GM12801 (cell line): ENCODE data around the gene ANKRD34C.

Source experiments
- TF ChIP-seq, protein P1 (sequence below): IDR thresholded peaks from one replicate; pipeline ENCODE4 v1.5.1; 2011; ENCODE audit warnings: control low read depth; ENCODE audit not compliant: insufficient read length; ENCODE audit errors: extremely low read depth

Gene ANKRD34C

DNA sequence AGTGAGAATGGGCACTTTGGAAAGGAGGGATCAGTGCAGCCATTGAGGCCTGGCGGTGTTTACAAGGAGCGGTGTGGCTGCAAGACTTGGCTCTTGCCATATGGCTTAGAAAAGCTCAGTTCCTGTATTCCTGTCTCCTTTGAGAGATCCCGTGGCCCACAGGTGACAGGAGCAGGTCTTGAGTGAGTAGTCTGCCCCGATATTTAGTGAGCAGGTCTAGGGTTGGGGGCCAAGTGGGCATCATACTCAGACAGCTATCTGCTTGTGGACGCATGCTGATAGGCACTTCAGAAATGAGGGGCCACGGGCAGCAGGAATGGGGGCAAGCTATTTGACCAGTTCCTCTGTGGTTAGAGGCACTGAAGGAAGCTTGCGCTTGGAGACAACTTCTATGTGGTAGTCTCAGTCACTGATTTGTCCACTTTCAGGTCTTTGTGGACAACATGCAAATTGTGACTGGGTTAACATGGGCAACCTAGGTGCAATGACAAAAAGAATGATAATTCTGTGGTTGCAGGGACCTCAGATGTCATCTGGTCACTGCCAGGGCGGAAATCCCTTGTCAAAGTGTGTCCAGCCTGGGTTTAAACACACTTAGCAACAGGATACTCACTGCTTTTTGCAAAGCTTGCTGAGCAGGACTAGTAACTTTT is 29.5 kb downstream of the ANKRD34C start:
- TF ChIP-seq, protein P1, sequence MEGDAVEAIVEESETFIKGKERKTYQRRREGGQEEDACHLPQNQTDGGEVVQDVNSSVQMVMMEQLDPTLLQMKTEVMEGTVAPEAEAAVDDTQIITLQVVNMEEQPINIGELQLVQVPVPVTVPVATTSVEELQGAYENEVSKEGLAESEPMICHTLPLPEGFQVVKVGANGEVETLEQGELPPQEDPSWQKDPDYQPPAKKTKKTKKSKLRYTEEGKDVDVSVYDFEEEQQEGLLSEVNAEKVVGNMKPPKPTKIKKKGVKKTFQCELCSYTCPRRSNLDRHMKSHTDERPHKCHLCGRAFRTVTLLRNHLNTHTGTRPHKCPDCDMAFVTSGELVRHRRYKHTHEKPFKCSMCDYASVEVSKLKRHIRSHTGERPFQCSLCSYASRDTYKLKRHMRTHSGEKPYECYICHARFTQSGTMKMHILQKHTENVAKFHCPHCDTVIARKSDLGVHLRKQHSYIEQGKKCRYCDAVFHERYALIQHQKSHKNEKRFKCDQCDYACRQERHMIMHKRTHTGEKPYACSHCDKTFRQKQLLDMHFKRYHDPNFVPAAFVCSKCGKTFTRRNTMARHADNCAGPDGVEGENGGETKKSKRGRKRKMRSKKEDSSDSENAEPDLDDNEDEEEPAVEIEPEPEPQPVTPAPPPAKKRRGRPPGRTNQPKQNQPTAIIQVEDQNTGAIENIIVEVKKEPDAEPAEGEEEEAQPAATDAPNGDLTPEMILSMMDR, result no peak

DNA sequence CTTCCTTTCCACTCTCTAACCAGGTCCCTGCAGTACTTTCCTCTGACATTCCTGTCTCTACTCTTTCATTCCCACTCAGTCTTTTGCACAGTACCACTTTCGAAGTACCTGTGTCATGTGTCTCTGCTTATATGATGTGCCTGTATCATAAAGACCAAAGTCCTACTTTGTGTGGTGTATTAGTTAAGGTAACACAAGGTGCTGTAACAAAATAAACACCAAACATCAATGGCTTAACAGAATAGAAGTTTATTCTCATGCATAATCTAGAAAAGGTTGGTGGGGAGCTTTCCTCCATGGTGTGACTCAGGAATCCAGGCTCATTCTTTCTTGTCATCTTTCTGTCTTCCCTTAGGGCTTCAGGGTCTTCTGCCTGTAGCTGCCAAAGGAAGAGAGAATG is 31.7 kb downstream of the ANKRD34C start:
- TF ChIP-seq, protein P1, result no peak

DNA sequence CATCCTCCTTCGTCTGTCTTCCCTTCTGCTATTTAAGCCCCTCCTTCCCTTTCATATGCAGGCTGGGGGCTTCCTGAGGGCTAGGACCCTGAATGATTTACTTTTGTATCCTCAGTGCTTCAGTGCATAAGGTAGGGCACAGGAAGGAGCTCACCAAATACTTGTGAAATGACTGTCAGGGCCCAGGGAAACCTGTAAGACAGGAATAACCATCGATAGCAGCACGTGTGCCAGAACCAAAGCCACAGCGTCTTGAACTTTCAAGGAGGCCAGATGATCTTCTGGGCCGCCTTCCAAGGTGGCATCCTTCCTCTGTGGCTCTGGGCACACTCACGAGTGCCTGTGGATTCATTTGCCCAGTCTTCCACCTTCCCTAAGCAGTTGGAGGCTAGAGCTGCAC is 32.3 kb downstream of the ANKRD34C start:
- TF ChIP-seq, protein P1, result no peak

DNA sequence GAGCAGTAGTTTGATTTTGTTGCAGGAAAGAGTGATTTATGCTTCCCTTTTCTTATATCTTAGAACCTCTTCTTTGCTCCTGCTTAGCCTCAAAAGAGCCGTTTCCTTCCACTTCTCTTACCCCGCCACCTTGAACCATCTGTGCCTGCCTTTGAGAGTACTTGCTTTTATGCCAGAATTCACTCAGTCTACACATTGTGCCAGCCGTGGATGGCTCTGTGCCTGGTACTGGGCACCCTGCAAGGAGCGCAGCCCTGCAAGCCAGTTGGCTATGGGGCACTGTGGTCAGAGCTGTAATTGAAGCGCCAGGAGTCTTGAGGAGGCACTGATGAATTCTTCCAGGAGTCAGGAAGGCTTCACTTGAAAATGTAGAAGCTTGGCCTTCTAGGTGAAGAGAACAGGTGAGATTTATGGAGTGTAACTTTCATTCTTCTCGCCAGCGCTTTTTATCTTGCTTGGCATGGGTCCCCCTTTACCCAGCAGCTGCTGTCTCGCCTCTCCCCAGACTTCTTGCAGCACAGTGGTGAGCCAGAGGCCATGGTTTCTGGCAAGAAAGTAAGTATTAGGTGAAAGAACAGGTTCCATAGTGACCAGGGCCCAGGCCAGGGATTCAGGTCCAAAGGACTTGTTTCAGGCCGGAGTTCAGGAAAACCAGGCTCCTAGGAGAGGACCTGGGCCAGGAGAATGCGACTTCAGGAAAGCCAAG is 33.3 kb downstream of the ANKRD34C start:
- TF ChIP-seq, protein P1, result no peak

DNA sequence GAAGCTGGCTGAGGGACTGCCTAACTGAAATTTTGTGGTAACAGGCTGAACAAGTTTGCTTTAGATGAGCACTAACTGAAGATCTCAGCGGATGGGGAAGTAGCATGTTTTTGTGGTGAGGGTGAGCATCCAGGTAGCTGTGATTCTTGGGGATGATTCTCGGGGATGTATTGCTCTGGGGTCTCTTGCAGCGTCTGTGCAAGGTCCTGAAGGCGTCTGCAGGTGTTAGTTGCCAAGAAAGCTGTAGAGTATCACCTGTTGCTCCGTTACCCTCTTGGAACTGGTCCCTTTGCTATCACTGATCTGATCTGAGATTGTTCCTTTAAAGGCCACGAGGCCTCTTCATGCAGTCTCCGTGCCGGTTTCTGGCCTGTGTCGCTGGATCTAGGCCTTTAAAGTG is 34.3 kb downstream of the ANKRD34C start:
- TF ChIP-seq, protein P1, result no peak

DNA sequence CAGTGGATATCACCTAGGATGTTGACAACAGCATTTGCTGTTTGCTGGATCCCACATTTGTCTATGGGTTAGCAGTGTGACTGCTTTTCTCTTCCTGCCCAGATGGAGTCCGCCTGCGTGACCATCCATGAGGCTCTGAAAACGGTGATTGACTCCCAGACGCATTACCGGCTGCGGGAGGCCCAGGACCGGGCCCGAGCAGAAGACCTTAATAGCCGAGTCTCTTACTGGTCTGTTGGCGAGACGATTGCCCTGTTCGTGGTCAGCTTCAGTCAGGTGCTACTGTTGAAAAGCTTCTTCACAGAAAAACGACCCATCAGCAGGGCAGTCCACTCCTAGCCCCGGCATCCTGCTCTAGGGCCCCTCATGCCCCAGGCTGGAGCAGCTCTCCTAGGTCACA is 39.4 kb downstream of the ANKRD34C start:
- TF ChIP-seq, protein P1, result no peak

DNA sequence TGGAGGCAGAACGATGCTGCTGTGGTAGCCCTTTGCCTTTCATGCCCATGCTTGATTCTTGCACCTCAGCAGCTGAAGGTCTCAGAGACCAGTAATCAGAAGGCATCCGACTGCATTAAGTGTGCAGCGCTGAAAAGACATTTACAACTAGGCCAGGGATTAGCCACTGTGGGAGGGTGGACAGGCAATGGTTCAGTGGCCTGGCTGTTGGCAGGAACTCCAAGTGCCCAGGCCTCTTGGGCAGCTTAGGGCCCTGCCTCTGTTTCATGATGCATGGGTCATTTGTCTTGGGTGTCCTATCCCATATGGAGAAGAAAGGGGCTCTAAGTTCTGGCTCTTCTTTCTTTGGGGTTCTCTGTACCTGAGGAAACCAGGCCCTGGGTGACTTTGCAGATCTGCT is 39.8 kb downstream of the ANKRD34C start:
- TF ChIP-seq, protein P1, result no peak
